ENCODE measurements around the gene C19orf53.

The C19orf53 gene

GRCh38 chr19:13827656-13828055 lies 53.4 kb downstream of the C19orf53 start:
- DNase-seq: no peak
